Measurements from ENCODE around the gene NAT14. TPM values are rescaled to one million over a fixed set of nuclear protein-coding genes. Genes with fewer than 3 reads are reported as not detected.

Gene NAT14
- total and polyA plus RNA-seq, 2 experiments from 2014 or later = 56.5 to 138 TPM

- Histone ChIP-seq H3K4me3 (no peak overlapping the region), H3K9me3 (ENCODE audit: low read depth) (no peaks in the 10 kb centered on the region), H3K36me3 (no peaks in the 10 kb centered on the region), H3K27ac (no peak overlapping the region), H3K27me3 (peaks cover 12% of the 10 kb centered on the region), H3K4me1 (ENCODE audit: low read depth) (peaks cover 11% of the 10 kb centered on the region)
- DNase-seq (ENCODE audit: low read depth in 1 of 2, low spot score in 1 of 2) = no peak
- no peak for TF ChIP-seq CTCF (IDR thresholded peaks at IDR 0.05; ENCODE audit: low read depth, low read length)
Measured at GRCh38 chr19:55456347-55456746, 28.6 kb upstream of the NAT14 start.

- TF ChIP-seq CTCF (IDR thresholded peaks at IDR 0.05; ENCODE audit: low read depth, low read length) = no peak
- no peaks in the 10 kb centered on the region for H3K36me3 ChIP-seq
- no peak overlapping the region for H3K4me3 ChIP-seq
- H3K27ac ChIP-seq = no peak overlapping the region
- no peaks in the 10 kb centered on the region for H3K4me1 ChIP-seq (ENCODE audit: low read depth)
- H3K27me3 ChIP-seq = no peaks in the 10 kb centered on the region
- no peak for DNase-seq (ENCODE audit: low read depth in 1 of 2, low spot score in 1 of 2)
- H3K9me3 ChIP-seq (ENCODE audit: low read depth) = no peaks in the 10 kb centered on the region
Measured at GRCh38 chr19:55457683-55458457, 27.1 kb upstream of the NAT14 start.

- no peaks in the 10 kb centered on the region for H3K4me1 ChIP-seq (ENCODE audit: low read depth)
- no peak overlapping the region for H3K27ac ChIP-seq
- H3K9me3 ChIP-seq (ENCODE audit: low read depth) = no peaks in the 10 kb centered on the region
- no peak for DNase-seq (ENCODE audit: low read depth in 1 of 2, low spot score in 1 of 2)
- no peak overlapping the region for H3K4me3 ChIP-seq
- no peak for TF ChIP-seq CTCF (IDR thresholded peaks at IDR 0.05; ENCODE audit: low read depth, low read length)
- no peaks in the 10 kb centered on the region for H3K36me3 ChIP-seq
- no peaks in the 10 kb centered on the region for H3K27me3 ChIP-seq
Measured at GRCh38 chr19:55459551-55459949, 25.4 kb upstream of the NAT14 start.

GRCh38 chr19:55459950-55460657, 24.9 kb upstream of the NAT14 start:
- peak overlapping the region; percentile 65 for H3K4me3 ChIP-seq
- no peak for TF ChIP-seq CTCF (IDR thresholded peaks at IDR 0.05; ENCODE audit: low read depth, low read length)
- no peaks in the 10 kb centered on the region for H3K27me3 ChIP-seq
- H3K9me3 ChIP-seq (ENCODE audit: low read depth) = no peaks in the 10 kb centered on the region
- DNase-seq (ENCODE audit: low read depth in 1 of 2, low spot score in 1 of 2) = peak in 1 of 2 donors; percentile 61
- H3K27ac ChIP-seq = peak overlapping the region; percentile 19
- H3K36me3 ChIP-seq = no peaks in the 10 kb centered on the region
- H3K4me1 ChIP-seq (ENCODE audit: low read depth) = no peaks in the 10 kb centered on the region

GRCh38 chr19:55460670-55461258, 24.2 kb upstream of the NAT14 start:
- no peaks in the 10 kb centered on the region for H3K36me3 ChIP-seq
- DNase-seq (ENCODE audit: low read depth in 1 of 2, low spot score in 1 of 2) = peak; percentile 90 to 96
- peak overlapping the region; percentile 91 for H3K27ac ChIP-seq
- no peak for TF ChIP-seq CTCF (IDR thresholded peaks at IDR 0.05; ENCODE audit: low read depth, low read length)
- H3K4me1 ChIP-seq (ENCODE audit: low read depth) = no peaks in the 10 kb centered on the region
- H3K9me3 ChIP-seq (ENCODE audit: low read depth) = no peaks in the 10 kb centered on the region
- no peaks in the 10 kb centered on the region for H3K27me3 ChIP-seq
- H3K4me3 ChIP-seq = peak overlapping the region; percentile 65
